HG03460 (cell line): ENCODE measurements around the gene CD83.
"Not testable (repeated sequence)": the region's sequence is repeated elsewhere in the genome, so short reads cannot be mapped to it uniquely, and the experiment has no call there.

ENCODE experiments used
- ATAC-seq: cut with Tn5 transposase; IDR thresholded peaks from one replicate; pipeline ENCODE4 v1.9.1; 2021; ENCODE audit not compliant: unreplicated experiment

Gene CD83

GRCh38 chr6:14117158-14118090 lies at the start of gene CD83:
Gene CD83, plus strand, starts transcription at chr6:14117772. Its CDS starts 40 bp downstream, at chr6:14117812.
- ATAC-seq, result peak; percentile 49

- no peak for ATAC-seq
Observed at GRCh38 chr6:14068133-14068532, 49.4 kb upstream of the CD83 start.

- ATAC-seq, result no peak
Observed at GRCh38 chr6:14068623-14069022, 48.9 kb upstream of the CD83 start.

- ATAC-seq, result no peak
Observed at GRCh38 chr6:14070457-14070856, 47.1 kb upstream of the CD83 start.

- ATAC-seq, result no peak
Observed at GRCh38 chr6:14072084-14072483, 45.5 kb upstream of the CD83 start.

GRCh38 chr6:14073561-14074354 lies 43.8 kb upstream of the CD83 start:
- not testable (repeated sequence) for ATAC-seq

- ATAC-seq, result no peak
Observed at GRCh38 chr6:14074476-14075094, 43.0 kb upstream of the CD83 start.

GRCh38 chr6:14075095-14075503 lies 42.5 kb upstream of the CD83 start:
- peak; percentile 71 for ATAC-seq

GRCh38 chr6:14077193-14077867 lies 40.2 kb upstream of the CD83 start:
- no peak for ATAC-seq

GRCh38 chr6:14079433-14079832 lies 38.1 kb upstream of the CD83 start:
- ATAC-seq, result no peak

- no peak for ATAC-seq
Observed at GRCh38 chr6:14079971-14080370, 37.6 kb upstream of the CD83 start.

- ATAC-seq, result no peak
Observed at GRCh38 chr6:14081126-14081525, 36.4 kb upstream of the CD83 start.

GRCh38 chr6:14082771-14083170 lies 34.8 kb upstream of the CD83 start:
- no peak for ATAC-seq

GRCh38 chr6:14083262-14083661 lies 34.3 kb upstream of the CD83 start:
- no peak for ATAC-seq

GRCh38 chr6:14083751-14084150 lies 33.8 kb upstream of the CD83 start:
- no peak for ATAC-seq

- ATAC-seq, result no peak
Observed at GRCh38 chr6:14084388-14084787, 33.2 kb upstream of the CD83 start.

GRCh38 chr6:14085176-14085787 lies 32.3 kb upstream of the CD83 start:
- ATAC-seq, result no peak

GRCh38 chr6:14086701-14087100 lies 30.9 kb upstream of the CD83 start:
- no peak for ATAC-seq

- ATAC-seq, result peak; percentile 63
Observed at GRCh38 chr6:14088600-14089192, 28.9 kb upstream of the CD83 start.

GRCh38 chr6:14089224-14089623 lies 28.3 kb upstream of the CD83 start:
- peak; percentile 41 for ATAC-seq
